ENCODE results near the gene TESMIN.

GRCh38 chr11:68663482-68664010 is 87.8 kb downstream of the TESMIN start:
- TF ChIP-seq EZH2phosphoT487 (IDR thresholded peaks at IDR 0.05; ENCODE audit: insufficient read depth, low read depth): no peak
- TF ChIP-seq EZH2 (IDR thresholded peaks at IDR 0.05; ENCODE audit: insufficient read depth, poor library complexity, severe bottlenecking): no peak

Measured in GM23248 (cell line).